Spleen (tissue), 11 donors: Measurements from ENCODE around the gene ZNF536. TPM values are rescaled to one million over a fixed set of nuclear protein-coding genes. Genes with fewer than 3 reads are reported as not detected.
"Not testable (repeated sequence)": the region's sequence is repeated elsewhere in the genome, so short reads cannot be mapped to it uniquely, and the experiment has no call there.

Source experiments
- DNase-seq: peaks from one replicate; pipeline ENCODE4 v3.0.0-alpha.2; 2020
- H3K27ac ChIP-seq, 8 donors: fragments of 200-600 bp; sonication (generic) in 7 of 8; 1 replicate in 4 of 8; 2 replicates in 4 of 8; pipeline versions ENCODE4 v1.5.0 to v1.8.0; 2016 to 2021; ENCODE audit warnings: inconsistent platforms in 4 of 8, mild to moderate bottlenecking in 4 of 8, moderate library complexity in 1 of 8
- H3K27me3 ChIP-seq, 7 donors: fragments of 200-600 bp; sonication (generic) in 6 of 7; replicated peaks in 1 of 7; 1 replicate in 4 of 7; 2 replicates in 3 of 7; pipeline versions ENCODE4 v1.5.0 to v1.8.0; 2016 to 2021; ENCODE audit warnings: inconsistent platforms in 3 of 7, mild to moderate bottlenecking in 1 of 7
- H3K36me3 ChIP-seq, 6 donors: fragments of 200-600 bp; sonication (generic) in 5 of 6; 1 replicate in 4 of 6; 2 replicates in 2 of 6; pipeline versions ENCODE4 v1.5.0 to v1.8.0; 2016 to 2021; ENCODE audit warnings: inconsistent platforms in 2 of 6
- H3K4me1 ChIP-seq, 6 donors: fragments of 200-600 bp; sonication (generic) in 5 of 6; 1 replicate in 3 of 6; 2 replicates in 3 of 6; pipeline versions ENCODE4 v1.5.0 to v1.8.0; 2016 to 2021; ENCODE audit warnings: inconsistent platforms in 3 of 6
- H3K4me3 ChIP-seq, 8 donors: fragments of 200-600 bp; sonication (generic) in 7 of 8; 1 replicate in 4 of 8; 2 replicates in 4 of 8; pipeline versions ENCODE4 v1.5.0 to v1.8.0; 2016 to 2021; ENCODE audit warnings: inconsistent platforms in 4 of 8, mild to moderate bottlenecking in 4 of 8, moderate library complexity in 2 of 8
- H3K9me3 ChIP-seq, 8 donors: fragments of 200-600 bp; sonication (generic) in 7 of 8; 1 replicate in 4 of 8; 2 replicates in 4 of 8; pipeline versions ENCODE4 v1.5.0 to v1.8.0; 2016 to 2021; ENCODE audit warnings: inconsistent platforms in 4 of 8
- CTCF ChIP-seq, 11 experiments: fragments of 200-600 bp in 7 of 11; fragments of 450-650 bp in 4 of 11; sonication (generic) in 4 of 11; IDR thresholded peaks in 8 of 11; conservative IDR thresholded peaks in 3 of 11; 1 replicate in 7 of 11; 2 replicates in 4 of 11; pipeline versions ENCODE4 v1.4.0 to v1.8.0; 2016 to 2021; ENCODE audit warnings: antibody characterized with exemption in 11 of 11, inconsistent platforms in 4 of 11, mild to moderate bottlenecking in 1 of 11
- POLR2A ChIP-seq, 3 donors: fragments of 450-650 bp; IDR thresholded peaks; one replicate each; pipeline ENCODE4 v1.5.1; 2017; ENCODE audit warnings: antibody characterized with exemption in 3 of 3, mild to moderate bottlenecking in 1 of 3
- POLR2AphosphoS5 ChIP-seq, 3 donors: sonication (generic); formaldehyde crosslinking; IDR thresholded peaks; one replicate each; pipeline ENCODE4 v1.5.1; 2017; ENCODE audit warnings: antibody characterized with exemption in 3 of 3
- WGBS, 5 donors: extraction: QIAGEN DNeasy Blood & Tissue Kit in 3 of 5; methylation state at CpG; one replicate each; pipeline versions ENCODE4 v1.1.5 to v1.1.7; 2013 to 2018; 5-methylcytosine and 5-hydroxymethylcytosine counted together
- intact Hi-C: fragments of 100-400 bp; cut with DNase I; formaldehyde crosslinking; loops from one replicate; pipeline ENCODE4 v1.15.0; 2023; ENCODE audit warnings: low total_unique reads
- polyA plus RNA-seq, 3 donors: library from polyadenylated mRNA; stranded (reverse); fragments of 200-250 nt; gene quantifications; one replicate each; pipeline ENCODE4 v1.2.1, GENCODE V29; 2013
- total RNA-seq, 7 donors: library from RNA; depleted of rRNA in 3 of 7; stranded (reverse); fragments of >200 nt in 3 of 7; fragmentation: NEBNext Ultra II Directional in 4 of 7; extraction: Animal tissue kit (Norgen Biotek cat#: 25700) in 4 of 7; gene quantifications; one replicate each; pipeline versions ENCODE4 v1.1.0 to v1.2.1, GENCODE V29; 2016 to 2021
- donor health status: healthy with polysubstance abuse.
- donor health status: DM: no; HTN: no; CAD: no; lungs with moderate emphysema.
- donor health status: DM: no; HTN: no; CAD: no.
- donor health status: Bipolar disorder and iron deficiency.
- donor health status: healthy.
- donor health status: DM: no; HTN: no; CAD: no.
- donor health status: DM: yes; HTN: yes; CAD: no.

ZNF536 gene
- total and polyA plus RNA-seq, 10 donors: 0.13 to 4.1 (median 2.1) TPM

- Histone ChIP-seq H3K9me3 (peaks cover 0 to 7% (median 0%) of the 10 kb centered on the region in 8 donors), H3K4me1 (peaks cover 0 to 7% (median 0%) of the 10 kb centered on the region in 6 donors), H3K36me3 (no peaks in the 10 kb centered on the region), H3K27me3 (peaks cover 0 to 10% (median 0%) of the 10 kb centered on the region in 7 donors), H3K4me3 (no peak overlapping the region), H3K27ac (no peak overlapping the region)
- DNase-seq: no peak
- WGBS, 5 donors: 84 to 90% (median 88%) methylated on average over 6 of the region's 6 CpGs
- TF ChIP-seq POLR2A (IDR thresholded peaks at IDR 0.05): no peak
- no peak for TF ChIP-seq CTCF (IDR thresholded peaks at IDR 0.05 in 8 of 11, conservative IDR thresholded peaks at IDR 0.05 in 3 of 11)
- TF ChIP-seq POLR2AphosphoS5 (IDR thresholded peaks at IDR 0.05): no peak
- intact Hi-C loops: no loop called here
Observed at GRCh38 chr19:30481823-30482222, 109.6 kb downstream of the ZNF536 start.

GRCh38 chr19:30482956-30483355 is 110.8 kb downstream of the ZNF536 start:
- intact Hi-C loops: no loop called here

GRCh38 chr19:30486250-30486649 is 114.1 kb downstream of the ZNF536 start:
- peaks cover 0 to 18% (median 0%) of the 10 kb centered on the region in 7 donors for H3K27me3 ChIP-seq
- H3K4me3 ChIP-seq, H3K4me1 ChIP-seq, DNase-seq, H3K36me3 ChIP-seq, H3K27ac ChIP-seq, intact Hi-C loops, H3K9me3 ChIP-seq: not testable (repeated sequence)
- WGBS, 5 donors: 85 to 96% (median 89%) methylated on average over 2 of the region's 2 CpGs

More at GRCh38 chr19:30482956-30483355, 110.8 kb downstream of the ZNF536 start:
- Histone ChIP-seq H3K36me3 (no peaks in the 10 kb centered on the region), H3K4me1 (peaks cover 0 to 7% (median 0%) of the 10 kb centered on the region in 6 donors), H3K9me3 (peaks cover 0 to 7% (median 0%) of the 10 kb centered on the region in 8 donors), H3K27me3 (peaks cover 0 to 16% (median 0%) of the 10 kb centered on the region in 7 donors), H3K4me3 (no peak overlapping the region), H3K27ac (no peak overlapping the region)
- no peak for DNase-seq
- WGBS, 5 donors: 86 to 100% (median 90%) methylated on average over 1 of the region's 1 CpG
- TF ChIP-seq POLR2A (IDR thresholded peaks at IDR 0.05) (no peak), CTCF (IDR thresholded peaks at IDR 0.05 in 8 of 11, conservative IDR thresholded peaks at IDR 0.05 in 3 of 11) (no peak), POLR2AphosphoS5 (IDR thresholded peaks at IDR 0.05) (no peak)

- H3K27ac ChIP-seq: no peak overlapping the region
- intact Hi-C loops: no loop called here
- TF ChIP-seq POLR2AphosphoS5 (IDR thresholded peaks at IDR 0.05) (no peak), CTCF (IDR thresholded peaks at IDR 0.05 in 8 of 11, conservative IDR thresholded peaks at IDR 0.05 in 3 of 11) (no peak), POLR2A (IDR thresholded peaks at IDR 0.05) (no peak)
- peaks cover 0 to 18% (median 0%) of the 10 kb centered on the region in 7 donors for H3K27me3 ChIP-seq
- no peaks in the 10 kb centered on the region for H3K36me3 ChIP-seq
- 64 to 75% (median 72%) methylated on average over 3 of the region's 3 CpGs for WGBS, 5 donors
- H3K9me3 ChIP-seq: peaks cover 0 to 7% (median 0%) of the 10 kb centered on the region in 8 donors
- no peak for DNase-seq
- no peak overlapping the region for H3K4me3 ChIP-seq
- no peaks in the 10 kb centered on the region for H3K4me1 ChIP-seq
Observed at GRCh38 chr19:30487178-30487577, 115.0 kb downstream of the ZNF536 start.

- peaks cover 0 to 7% (median 0%) of the 10 kb centered on the region in 8 donors for H3K9me3 ChIP-seq
- no peaks in the 10 kb centered on the region for H3K36me3 ChIP-seq
- TF ChIP-seq CTCF (IDR thresholded peaks at IDR 0.05 in 8 of 11, conservative IDR thresholded peaks at IDR 0.05 in 3 of 11) (no peak), POLR2A (IDR thresholded peaks at IDR 0.05) (no peak), POLR2AphosphoS5 (IDR thresholded peaks at IDR 0.05) (no peak)
- no peaks in the 10 kb centered on the region for H3K4me1 ChIP-seq
- H3K27me3 ChIP-seq: peaks cover 0 to 26% (median 0%) of the 10 kb centered on the region in 7 donors
- intact Hi-C loops: no loop called here
- WGBS, 5 donors: 65 to 83% (median 80%) methylated on average over 3 of the region's 3 CpGs
- H3K27ac ChIP-seq: no peak overlapping the region
- no peak overlapping the region for H3K4me3 ChIP-seq
- DNase-seq: no peak
Observed at GRCh38 chr19:30488191-30488590, 116.0 kb downstream of the ZNF536 start.
